HL-60/S4 treated with phorbol 12-myristate 13-acetate at 8.2 ng/mL for 4 days and 3 days (cell line): Measurements from ENCODE around the gene SLC22A8.
"Not testable (repeated sequence)": the region's sequence is repeated elsewhere in the genome, so short reads cannot be mapped to it uniquely, and the experiment has no call there.

ENCODE experiments used
- in situ Hi-C: fragments of 300-500 bp; cut with MboI; formaldehyde crosslinking; loops from 2 replicates; pipeline ENCODE4 v1.15.0; 2022; ENCODE audit warnings: low sequenced_read_pairs

Gene SLC22A8, protein sequence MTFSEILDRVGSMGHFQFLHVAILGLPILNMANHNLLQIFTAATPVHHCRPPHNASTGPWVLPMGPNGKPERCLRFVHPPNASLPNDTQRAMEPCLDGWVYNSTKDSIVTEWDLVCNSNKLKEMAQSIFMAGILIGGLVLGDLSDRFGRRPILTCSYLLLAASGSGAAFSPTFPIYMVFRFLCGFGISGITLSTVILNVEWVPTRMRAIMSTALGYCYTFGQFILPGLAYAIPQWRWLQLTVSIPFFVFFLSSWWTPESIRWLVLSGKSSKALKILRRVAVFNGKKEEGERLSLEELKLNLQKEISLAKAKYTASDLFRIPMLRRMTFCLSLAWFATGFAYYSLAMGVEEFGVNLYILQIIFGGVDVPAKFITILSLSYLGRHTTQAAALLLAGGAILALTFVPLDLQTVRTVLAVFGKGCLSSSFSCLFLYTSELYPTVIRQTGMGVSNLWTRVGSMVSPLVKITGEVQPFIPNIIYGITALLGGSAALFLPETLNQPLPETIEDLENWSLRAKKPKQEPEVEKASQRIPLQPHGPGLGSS

DNA sequence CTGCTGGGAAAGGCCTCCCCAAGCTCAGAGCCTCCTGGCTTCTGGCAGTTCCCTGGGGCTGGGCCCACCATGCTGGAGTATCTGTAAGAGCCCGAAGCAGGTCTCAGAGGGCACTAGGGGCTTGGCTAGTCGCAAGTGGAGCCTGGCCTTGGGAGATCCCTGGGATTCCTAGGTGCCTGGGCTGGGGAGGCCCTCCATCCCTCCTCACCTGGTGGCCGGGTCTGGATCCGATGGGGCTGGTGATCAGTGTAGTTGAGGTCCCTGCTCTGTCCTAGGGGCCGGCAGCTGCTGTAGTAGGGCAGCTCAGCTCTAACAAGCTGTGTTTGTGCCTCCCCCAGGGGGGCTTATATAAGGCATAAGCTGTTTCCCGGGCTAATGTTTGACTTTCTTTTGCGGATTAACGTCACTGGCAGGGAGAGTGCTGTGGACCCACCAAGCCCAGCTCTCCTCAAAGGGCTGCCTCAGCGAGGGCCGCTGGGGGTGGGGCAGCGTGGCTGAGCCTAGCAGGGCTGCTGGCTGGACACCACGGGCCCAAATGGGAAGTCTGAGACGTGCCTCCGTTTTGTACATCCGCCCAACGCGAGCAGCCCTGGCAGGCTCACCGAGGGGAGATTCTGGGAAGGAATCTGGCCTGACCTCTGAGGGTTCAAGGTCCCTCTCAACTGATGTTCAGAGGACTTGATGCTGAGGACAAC, at the start of gene SLC22A8:
SLC22A8 (minus strand) TSS at position 321 of the 695 bp plus-strand sequence. CDS start 883 bp downstream, outside the sequence.
- in situ Hi-C loops: no loop called here

DNA sequence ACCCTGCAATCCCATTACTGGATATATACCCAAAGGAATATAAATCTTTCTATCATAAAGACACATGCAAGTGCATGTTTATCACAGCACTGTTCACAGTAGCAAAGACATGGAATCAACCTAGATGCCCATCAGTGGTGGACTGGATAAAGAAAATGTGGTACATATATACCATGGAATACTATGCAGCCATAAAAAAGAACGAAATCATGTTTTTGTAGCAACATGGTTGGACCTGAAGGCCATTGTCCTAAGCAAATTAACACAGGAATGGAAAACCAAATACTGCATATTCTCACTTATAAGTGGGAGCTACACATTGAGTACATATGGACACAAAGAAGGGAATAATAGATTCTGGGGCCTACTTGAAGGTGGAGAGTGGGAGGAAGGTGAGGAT, 30.6 kb upstream of the SLC22A8 start:
- in situ Hi-C loops: not testable (repeated sequence)

DNA sequence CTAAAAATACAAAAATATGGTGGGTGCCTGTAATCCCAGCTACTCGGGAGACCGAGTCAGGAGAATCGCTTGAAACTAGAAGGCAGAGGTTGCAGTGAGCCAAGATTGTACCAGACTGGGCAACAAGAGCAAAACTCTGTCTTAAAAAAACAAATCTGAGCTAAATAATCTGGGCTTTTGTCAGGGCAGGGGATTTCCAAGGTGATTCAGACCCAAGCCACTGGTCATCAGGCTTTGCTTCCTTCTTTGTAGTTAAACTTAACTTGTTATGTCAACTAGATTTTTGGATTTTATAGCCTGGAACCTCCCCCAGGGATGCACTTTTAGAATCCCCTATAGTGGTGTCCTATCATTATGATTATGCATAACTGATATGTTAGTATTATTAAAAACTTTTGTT, 27.0 kb upstream of the SLC22A8 start:
- in situ Hi-C loops: no loop called here

DNA sequence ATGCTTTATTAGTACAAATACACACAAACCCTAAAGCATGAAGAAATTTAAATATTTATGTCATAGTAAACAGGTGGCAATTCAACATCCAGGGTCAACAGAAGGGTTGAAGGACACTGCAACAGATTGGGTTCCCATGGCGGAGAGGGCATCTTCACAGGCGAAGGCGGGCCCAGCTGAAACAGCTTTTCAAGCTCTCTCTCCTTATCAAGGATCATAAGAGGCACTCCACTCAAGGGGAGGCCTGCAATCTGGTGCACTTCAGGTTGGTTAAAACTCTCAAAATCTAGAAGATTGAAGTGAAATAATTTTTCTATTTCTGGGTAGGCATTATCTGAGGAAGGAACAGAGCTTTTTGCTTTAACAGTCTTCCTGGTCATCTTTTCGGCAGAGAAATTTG, 16.8 kb upstream of the SLC22A8 start:
- in situ Hi-C loops: no loop called here

DNA sequence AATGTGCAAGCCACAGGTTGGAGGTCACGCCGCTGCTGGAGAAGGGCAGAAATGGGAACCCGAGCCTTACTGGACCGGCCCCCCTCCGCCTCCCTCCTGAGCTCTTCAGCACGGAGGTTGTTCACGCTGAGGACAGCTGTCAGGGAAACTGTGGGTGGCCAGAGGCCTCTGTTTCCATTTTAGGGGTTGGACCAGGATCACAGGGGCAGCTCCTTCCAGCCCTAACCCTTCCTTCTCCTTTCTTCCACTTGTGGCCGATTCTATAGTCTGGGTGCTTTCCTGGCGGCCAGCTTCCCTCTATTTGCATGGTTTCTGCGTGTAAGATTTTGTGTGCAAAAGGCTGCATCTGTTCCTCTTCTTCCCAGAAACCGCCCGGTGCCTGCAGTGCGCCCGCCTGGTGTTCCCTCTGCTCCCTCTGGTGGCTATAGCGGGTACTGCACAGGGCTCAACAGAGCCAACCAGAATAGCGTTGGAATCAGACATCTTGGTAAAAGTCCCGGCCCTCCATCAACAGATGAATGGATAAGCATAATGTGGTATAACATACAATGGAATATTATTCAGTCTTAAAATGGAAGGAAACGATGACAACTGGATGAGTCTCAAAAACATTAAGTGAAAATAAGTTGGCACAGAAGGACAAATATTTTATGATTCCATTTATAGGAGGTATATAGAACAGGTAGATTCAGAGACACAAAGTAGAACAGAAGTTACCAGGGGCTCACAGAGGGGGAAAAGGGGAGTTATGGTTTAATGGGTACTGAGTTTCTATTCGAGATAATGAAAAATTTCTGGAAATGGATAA, 8.4 kb upstream of the SLC22A8 start:
- in situ Hi-C loops: loop anchor here (10.0 kb wide), 1 partner anchor 119 kb away; no protein-coding TSS in a partner anchor

DNA sequence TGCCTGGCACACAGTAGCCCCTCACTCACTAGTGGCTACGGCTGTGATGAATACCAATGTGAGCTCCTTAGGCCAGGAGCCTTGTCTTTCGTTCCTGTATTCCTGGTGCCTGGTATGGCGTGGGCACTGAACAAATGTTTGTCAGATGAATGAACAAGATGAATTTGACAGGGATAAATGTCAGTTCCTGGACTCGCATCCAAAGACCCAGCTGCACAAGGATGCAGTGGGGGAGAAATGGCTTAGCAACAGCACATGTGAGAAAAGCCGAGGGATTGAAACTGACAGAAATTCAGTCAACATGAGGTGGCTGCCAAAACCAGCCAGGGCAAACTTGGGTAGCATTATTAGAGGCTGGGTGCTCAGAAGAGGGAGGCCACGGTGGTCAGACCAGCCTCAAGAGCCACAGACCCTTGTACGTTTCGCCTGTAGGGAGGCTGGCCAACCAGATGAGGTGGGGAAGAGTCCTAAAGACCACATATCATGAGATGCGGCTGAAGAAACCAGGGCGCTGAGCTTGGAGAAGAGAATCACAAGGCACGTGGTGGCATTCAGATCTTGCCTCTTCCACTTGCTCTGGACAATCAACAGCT, 7.7 kb upstream of the SLC22A8 start:
- in situ Hi-C loops: loop anchor here (10.0 kb wide), 1 partner anchor 119 kb away; no protein-coding TSS in a partner anchor

DNA sequence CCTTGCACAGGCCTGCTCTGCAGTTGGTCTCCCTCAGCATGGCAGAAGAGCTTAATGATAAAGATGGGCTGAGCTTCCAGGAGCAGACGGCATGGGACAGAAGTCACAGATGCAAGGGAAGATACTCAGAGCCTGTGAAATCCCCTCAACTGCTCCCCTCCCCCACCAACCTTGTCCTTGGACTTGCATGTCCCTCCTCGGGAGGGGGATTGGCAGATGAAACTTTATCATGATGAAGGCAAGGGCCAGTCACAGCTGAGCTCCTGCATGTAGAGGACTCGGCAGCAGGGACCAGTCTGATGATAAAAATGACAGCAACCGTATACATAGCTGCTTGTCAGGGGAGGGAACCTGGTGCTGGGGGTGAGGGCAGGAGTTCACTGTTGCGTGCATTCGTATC, 6.8 kb upstream of the SLC22A8 start:
- in situ Hi-C loops: loop anchor here (10.0 kb wide), 1 partner anchor 118 kb away; no protein-coding TSS in a partner anchor

DNA sequence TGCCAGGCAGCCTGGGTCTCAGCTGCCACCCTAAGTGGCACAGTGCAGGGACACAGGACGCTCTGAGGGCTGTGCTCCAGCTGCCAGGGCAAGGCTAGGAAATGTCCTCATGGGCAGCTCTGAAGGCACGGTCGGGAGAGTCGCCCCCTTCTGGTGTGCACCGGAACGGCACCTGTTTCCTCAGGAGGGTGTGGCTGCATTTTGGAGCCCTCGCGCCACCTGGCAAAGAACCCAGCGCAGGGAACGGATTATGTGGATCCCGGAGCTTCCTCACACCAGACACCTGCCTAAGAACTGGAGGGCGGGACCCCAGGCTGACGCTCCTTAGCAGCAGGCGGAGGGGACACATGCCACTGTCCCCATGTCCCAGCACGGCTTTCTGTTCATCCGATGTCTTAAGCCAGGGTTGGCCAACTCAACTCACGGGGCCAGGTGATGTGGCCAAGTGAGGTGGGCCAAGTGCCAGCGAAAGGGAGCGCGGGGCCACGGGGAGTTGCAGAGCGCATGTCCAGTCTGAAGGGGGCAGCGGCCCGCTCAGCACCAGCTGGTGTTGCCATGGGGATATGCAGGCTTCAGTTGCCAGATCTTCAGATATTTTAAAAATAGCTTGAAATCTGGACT, 5.1 kb upstream of the SLC22A8 start:
- in situ Hi-C loops: loop anchor here (10.0 kb wide), 1 partner anchor 116 kb away; no protein-coding TSS in a partner anchor

DNA sequence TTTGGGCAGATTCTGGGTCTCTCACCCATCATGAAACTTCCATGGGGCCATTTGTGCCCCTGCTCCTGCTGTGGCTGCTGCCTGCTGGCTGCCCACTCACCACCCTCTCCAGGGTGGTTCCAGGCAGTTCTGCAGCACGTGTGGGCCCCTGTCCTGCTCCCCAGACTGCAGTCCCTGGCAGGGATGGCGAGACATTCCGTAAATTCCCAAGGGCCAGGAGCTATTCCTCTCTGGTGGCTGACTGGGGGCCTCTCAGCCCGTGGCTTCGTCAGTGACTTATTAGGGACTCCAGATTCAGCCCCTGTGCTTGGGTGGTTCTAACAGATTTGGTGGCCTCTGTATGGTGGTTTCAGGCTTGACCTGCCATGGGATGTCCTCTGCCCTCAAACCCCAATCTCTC, 3.9 kb upstream of the SLC22A8 start:
- in situ Hi-C loops: no loop called here

DNA sequence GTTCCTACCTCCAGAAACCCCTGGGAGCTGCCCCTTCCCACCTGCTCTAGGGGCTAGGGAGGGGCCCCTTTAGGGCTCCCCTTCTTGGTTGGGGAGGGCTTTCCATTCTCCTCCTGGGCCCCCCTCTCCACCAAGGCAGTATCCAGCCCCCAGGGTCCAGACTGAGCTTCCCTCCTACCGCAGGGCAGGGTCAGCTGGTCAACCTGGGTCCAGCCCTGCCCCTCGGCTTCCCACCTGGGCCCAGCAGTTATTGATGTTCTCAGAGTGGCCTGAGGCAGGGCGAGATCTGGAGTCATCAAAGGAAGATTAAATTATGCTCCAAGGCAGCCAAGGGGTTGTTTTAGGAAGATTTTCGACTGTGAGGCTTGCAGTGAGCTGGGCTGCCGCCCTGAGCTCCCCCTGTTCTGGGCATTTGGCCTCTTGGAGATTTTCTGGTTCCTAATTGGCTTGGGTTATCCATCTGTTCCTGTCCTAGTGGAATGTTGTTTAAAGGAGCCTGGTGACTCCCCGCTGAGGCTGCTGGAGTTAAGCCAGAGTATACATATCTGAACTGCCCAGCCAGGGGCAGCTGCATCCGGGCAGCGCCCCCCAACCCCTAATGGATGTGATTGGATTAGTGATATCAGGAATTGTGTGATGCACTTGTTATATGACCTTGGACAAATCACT, 1.8 kb upstream of the SLC22A8 start:
- in situ Hi-C loops: no loop called here

DNA sequence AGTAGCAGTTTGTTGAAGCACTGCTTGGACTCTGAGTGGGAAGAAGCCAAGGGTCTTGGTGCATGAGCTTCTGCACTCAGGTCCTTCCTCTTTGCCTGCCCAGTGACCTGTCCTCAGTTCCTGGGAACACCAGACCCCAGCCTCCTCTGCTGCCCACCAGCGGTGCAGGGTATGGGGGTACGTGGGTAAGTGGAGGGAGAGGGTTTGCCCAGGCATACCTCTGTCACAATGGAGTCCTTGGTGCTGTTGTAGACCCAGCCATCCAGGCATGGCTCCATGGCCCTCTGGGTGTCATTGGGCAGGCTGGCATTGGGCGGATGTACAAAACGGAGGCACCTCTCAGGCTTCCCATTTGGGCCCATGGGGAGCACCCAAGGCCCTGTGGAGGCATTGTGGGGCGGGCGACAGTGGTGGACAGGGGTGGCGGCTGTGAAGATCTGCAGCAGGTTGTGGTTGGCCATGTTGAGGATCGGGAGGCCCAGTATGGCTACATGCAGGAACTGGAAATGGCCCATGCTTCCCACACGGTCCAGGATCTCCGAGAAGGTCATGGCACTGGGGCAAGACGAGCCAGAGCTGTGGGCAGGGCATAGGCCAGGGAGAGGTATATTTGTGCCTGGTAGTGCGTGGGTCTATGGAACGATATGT, 1.1 kb downstream of the SLC22A8 start:
- in situ Hi-C loops: no loop called here

DNA sequence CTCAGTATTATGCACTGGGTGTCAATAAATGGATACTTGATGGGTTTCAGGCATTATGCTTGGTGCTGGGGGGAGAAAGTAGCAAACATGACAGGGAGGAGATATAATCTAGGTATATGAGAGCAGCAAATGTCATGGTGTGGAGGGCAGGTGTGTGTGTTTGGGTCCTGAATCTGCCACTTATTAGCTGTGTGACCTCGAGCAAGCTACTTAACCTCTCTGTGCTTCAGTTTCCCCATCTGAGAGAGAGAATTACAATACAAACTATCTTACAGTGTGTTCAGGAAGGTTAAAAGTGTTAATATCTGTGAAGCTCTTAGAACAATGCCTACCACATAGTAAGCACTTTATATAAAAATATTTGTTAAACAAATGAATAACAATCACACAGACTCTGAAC, 2.8 kb downstream of the SLC22A8 start:
- in situ Hi-C loops: no loop called here

DNA sequence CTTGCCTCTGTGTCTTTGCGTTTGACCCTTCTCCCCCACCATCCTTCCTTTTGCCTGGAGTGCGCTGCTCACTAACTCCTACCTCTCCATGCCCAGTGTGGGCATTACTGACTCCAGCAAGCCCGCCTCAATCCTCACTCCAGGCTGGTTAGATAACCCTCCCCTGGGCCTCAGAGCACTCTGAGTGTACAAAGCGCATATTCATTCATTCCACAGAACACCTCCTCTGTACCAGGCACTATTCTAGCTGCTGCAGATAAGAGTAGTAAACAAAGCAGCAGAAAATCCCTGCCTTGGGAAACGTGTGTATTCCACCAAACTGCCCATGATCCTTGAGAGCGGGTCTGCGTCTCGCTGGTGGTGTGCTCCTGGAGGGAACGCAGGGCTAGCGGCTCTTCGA, 3.2 kb downstream of the SLC22A8 start:
- in situ Hi-C loops: no loop called here

DNA sequence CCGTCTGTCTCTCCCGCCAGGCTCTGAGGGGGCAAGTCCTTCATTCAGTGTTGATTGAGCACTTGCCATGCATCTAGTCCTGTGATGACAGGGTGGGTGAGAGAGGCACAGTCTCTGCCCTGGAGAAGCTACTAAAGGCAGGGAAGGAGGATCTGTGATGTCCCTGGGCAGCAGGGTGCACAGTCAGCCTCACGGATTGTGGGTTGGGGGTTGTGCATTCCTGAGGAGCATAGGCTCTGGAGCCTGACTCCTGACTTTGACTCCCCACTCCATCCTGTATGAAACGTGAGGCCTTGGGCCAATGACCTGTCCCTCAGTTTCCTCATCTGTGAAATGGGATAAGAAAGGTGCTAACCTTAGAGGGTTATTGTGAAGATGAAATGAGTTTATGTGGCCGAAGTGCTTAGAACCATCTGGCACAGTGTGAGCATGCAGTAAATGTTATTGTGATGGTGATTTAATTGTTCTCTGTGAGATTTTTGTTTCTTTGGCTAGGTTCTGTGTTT, 4.7 kb downstream of the SLC22A8 start:
- in situ Hi-C loops: no loop called here

DNA sequence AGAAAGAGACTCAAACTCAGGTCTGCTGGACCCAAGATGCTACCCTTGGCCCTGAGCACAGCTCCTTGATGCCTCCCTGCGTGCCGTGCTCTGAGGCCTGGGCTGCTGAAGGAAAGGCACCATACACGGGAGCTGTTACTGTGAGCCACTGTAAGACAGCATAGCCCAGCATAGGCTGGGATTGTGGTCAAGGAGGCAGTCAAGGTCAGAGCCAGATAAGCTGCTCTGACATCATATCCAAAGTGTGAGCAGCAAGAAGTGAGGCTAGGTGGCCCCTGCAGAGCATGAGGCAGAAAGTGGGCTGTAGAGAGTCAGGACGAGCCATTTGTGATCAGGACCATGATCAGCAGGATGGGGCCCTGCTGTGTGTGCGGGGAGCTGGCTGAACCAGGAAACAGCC, 7.7 kb downstream of the SLC22A8 start:
- in situ Hi-C loops: no loop called here

DNA sequence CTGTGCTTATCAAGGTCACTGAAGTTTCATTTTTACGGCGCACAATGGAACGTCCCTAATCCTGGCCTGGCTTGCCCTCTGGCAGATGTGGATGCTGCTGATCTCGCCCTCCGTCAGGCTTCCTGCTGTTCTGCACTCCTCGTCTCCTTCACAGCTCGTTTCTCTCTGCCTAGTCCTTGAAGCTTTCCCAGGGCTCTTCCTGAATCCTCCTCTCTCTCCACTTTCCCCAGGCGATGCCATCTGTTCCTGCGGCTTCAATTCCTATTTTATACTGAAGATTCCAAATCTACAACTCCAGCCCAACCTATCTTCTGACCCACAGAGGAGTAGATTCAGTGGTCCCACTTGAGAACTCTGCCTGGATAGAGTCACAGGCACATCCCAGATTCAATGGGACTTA, 14.2 kb downstream of the SLC22A8 start:
- in situ Hi-C loops: no loop called here

DNA sequence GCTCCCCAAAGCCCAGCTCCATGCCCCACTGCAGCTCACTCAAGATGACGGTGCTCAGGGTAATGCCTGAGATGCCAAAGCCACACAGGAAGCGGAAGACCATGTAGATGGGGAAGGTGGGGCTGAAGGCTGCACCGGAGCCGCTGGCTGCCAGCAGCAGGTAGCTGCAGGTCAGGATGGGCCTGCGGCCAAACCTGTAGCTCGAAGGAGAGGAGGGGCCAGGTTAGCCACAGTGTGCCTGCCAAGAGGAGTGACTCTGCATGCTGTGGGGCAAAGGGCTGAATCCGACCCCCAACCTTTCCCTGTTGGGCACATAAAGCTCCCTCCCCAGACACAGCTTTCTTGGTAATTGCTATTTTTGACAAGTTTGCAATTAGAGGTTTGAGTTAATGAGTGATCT, 16.0 kb downstream of the SLC22A8 start:
- in situ Hi-C loops: no loop called here

DNA sequence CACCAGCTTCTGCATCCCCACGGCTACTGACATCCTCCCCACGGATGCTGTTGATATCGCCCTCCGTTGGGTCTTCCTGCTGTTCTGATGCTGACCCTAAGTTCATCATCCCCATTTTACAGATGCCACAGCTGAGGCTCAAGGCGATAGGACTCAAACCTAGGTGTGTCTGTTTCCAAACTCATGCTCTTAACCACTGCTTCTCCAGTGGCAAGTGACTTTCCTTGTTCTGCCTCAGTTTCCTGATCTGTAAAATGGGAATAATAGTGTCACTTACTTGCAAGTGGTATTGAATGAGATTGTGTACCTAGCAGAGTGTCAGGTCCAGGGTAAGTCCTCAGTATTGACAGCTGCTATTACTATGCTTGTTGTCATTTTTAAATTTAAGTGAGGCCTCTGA, 16.5 kb downstream of the SLC22A8 start:
- in situ Hi-C loops: no loop called here

DNA sequence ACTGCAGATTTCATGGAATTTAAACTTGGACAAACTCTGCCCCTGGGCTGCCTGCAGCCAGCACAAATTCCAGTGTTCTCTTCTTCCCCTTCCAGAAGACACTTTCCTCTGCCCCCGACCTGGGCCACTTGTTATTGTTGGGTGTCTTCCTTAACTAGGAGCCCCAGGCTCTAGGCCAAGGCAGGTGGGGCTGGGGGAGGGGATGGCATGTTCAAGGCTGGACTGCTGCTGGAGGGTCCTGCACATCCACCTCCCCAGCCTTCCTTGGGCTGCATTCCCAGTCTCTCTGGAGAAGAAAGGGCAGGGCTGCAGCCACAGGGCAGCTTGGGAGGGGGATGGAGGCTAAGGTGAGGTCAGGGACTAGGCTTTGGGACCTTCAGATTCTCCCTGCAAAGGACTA, 19.4 kb downstream of the SLC22A8 start:
- in situ Hi-C loops: no loop called here
